K562 (cell line): ENCODE results near the gene RNF151. TPM values are rescaled to one million over a fixed set of nuclear protein-coding genes. Genes with fewer than 3 reads are reported as not detected.

Experiments
- ATF6 ChIP-seq: sonication (generic); formaldehyde crosslinking; IDR thresholded peaks from 2 replicates; pipeline ENCODE4 v1.4.0; 2020; ENCODE audit warnings: mild to moderate bottlenecking, missing genetic modification reagents
- BMI1 ChIP-seq: fragments of 150-350 bp; IDR thresholded peaks from 2 replicates; pipeline ENCODE4 v1.6.1; 2014; ENCODE audit warnings: low read length
- HDAC1 ChIP-seq, 2 experiments: fragments of 450-650 bp; IDR thresholded peaks; 2 replicates each; pipeline ENCODE4 v1.6.1; 2016 to 2017; ENCODE audit warnings: inconsistent platforms in 1 of 2, mild to moderate bottlenecking in 1 of 2, moderate library complexity in 1 of 2
- HNRNPLL ChIP-seq: fragments of 200-400 bp; formaldehyde crosslinking; IDR thresholded peaks from 2 replicates; pipeline ENCODE4 v1.6.1; 2017; ENCODE audit warnings: low read length, low read depth, mild to moderate bottlenecking; ENCODE audit not compliant: poor library complexity, severe bottlenecking
- JUND ChIP-seq, 2 experiments: IDR thresholded peaks; 2 replicates in 1 of 2; 3 replicates in 1 of 2; pipeline ENCODE4 v1.6.1; 2011; ENCODE audit warnings: borderline replicate concordance in 2 of 2, low read depth in 2 of 2, low read length in 2 of 2, improper control_type of control experiment in 1 of 2, missing biosample characterization in 1 of 2, missing genetic modification characterization in 1 of 2, missing genetic modification reagents in 1 of 2
- KLF1 ChIP-seq: fragments of 450-650 bp; IDR thresholded peaks from 2 replicates; pipeline ENCODE4 v1.6.1; 2016; ENCODE audit warnings: missing genetic modification characterization, missing compliant biosample characterization
- MAZ ChIP-seq, 2 experiments: fragments of 450-650 bp in 1 of 2; sonication (generic) in 1 of 2; formaldehyde crosslinking; IDR thresholded peaks in 1 of 2; conservative IDR thresholded peaks in 1 of 2; 2 replicates each; pipeline versions ENCODE4 v1.4.0 to v1.5.0; 2020; ENCODE audit warnings: mild to moderate bottlenecking in 1 of 2, missing genetic modification reagents in 1 of 2
- MYNN ChIP-seq, 2 experiments: sonication (generic); formaldehyde crosslinking in 1 of 2; IDR thresholded peaks; 2 replicates each; pipeline versions ENCODE4 v1.5.0 to v1.6.1; 2016 to 2020; ENCODE audit warnings: antibody characterized with exemption in 1 of 2, missing genetic modification reagents in 1 of 2
- PCBP2 ChIP-seq: fragments of 200-400 bp; formaldehyde crosslinking; IDR thresholded peaks from 2 replicates; pipeline ENCODE4 v1.6.1; 2018; ENCODE audit warnings: low read length, low read depth, mild to moderate bottlenecking, moderate library complexity; ENCODE audit not compliant: poor library complexity, severe bottlenecking
- PHF8 ChIP-seq: fragments of 200-600 bp; sonication (generic); IDR thresholded peaks from 2 replicates; pipeline ENCODE4 v1.6.1; 2012; ENCODE audit warnings: mixed run types, mild to moderate bottlenecking, inconsistent platforms, low read length, moderate library complexity, borderline replicate concordance
- RAD21 ChIP-seq, 2 experiments: fragments of 250-450 bp in 1 of 2; fragments of 450-650 bp in 1 of 2; sonication (Bioruptor Pico) in 1 of 2; formaldehyde crosslinking in 1 of 2; IDR thresholded peaks in 1 of 2; conservative IDR thresholded peaks in 1 of 2; 2 replicates each; pipeline versions ENCODE4 v1.4.0 to v1.8.0; 2020 to 2022; ENCODE audit warnings: mild to moderate bottlenecking in 2 of 2, moderate library complexity in 1 of 2
- SMARCE1 ChIP-seq: fragments of 450-650 bp; IDR thresholded peaks from 2 replicates; pipeline ENCODE4 v1.7.1; 2016; ENCODE audit warnings: mild to moderate bottlenecking
- TCF7 ChIP-seq: sonication (generic); IDR thresholded peaks from 2 replicates; pipeline ENCODE4 v1.6.1; 2016; ENCODE audit warnings: antibody characterized with exemption, borderline replicate concordance
- TEAD1 ChIP-seq, 2 experiments: fragments of 450-650 bp in 1 of 2; sonication (generic) in 1 of 2; formaldehyde crosslinking; IDR thresholded peaks; 2 replicates each; pipeline versions ENCODE4 v1.4.0 to v1.8.0; 2020 to 2022; ENCODE audit warnings: mild to moderate bottlenecking in 2 of 2, missing genetic modification reagents in 1 of 2
- TOE1 ChIP-seq, 2 experiments: fragments of 450-650 bp in 1 of 2; sonication (generic) in 1 of 2; formaldehyde crosslinking in 1 of 2; IDR thresholded peaks; 2 replicates each; pipeline versions ENCODE4 v1.7.1 to v1.8.0; 2016 to 2022; ENCODE audit warnings: borderline replicate concordance in 2 of 2, mild to moderate bottlenecking in 2 of 2, antibody characterized with exemption in 1 of 2, inconsistent platforms in 1 of 2, low read depth in 1 of 2, missing genetic modification reagents in 1 of 2, moderate library complexity in 1 of 2
- ZBTB9 ChIP-seq: fragments of 450-650 bp; formaldehyde crosslinking; IDR thresholded peaks from 2 replicates; pipeline ENCODE4 v1.4.0; 2020; ENCODE audit warnings: mild to moderate bottlenecking, moderate library complexity
- ZNF217 ChIP-seq: sonication (generic); formaldehyde crosslinking; IDR thresholded peaks from 2 replicates; pipeline ENCODE4 v1.8.0; 2022; ENCODE audit warnings: mild to moderate bottlenecking, missing genetic modification reagents
- ZNF445 ChIP-seq: fragments of 250-450 bp; sonication (Bioruptor Pico); IDR thresholded peaks from 2 replicates; pipeline ENCODE4 v1.4.0; 2020; ENCODE audit warnings: low read depth, mild to moderate bottlenecking, moderate library complexity
- ZNF740 ChIP-seq, 3 experiments: fragments of 200-800 bp in 1 of 3; sonication (Bioruptor generic) in 1 of 3; sonication (generic) in 1 of 3; formaldehyde crosslinking in 1 of 3; IDR thresholded peaks; 2 replicates each; pipeline versions ENCODE4 v1.6.1 to v1.8.0; 2016 to 2022; ENCODE audit warnings: mild to moderate bottlenecking in 2 of 3, missing compliant biosample characterization in 2 of 3, missing genetic modification characterization in 2 of 3, missing genetic modification reagents in 1 of 3
- polyA plus RNA-seq, 8 experiments: library from polyadenylated mRNA; depleted of rRNA in 4 of 8; stranded (reverse) in 5 of 8; unstranded in 3 of 8; fragments of >200 nt; fragmentation: Nextera tagmentation in 2 of 8; fragmentation: Illumina TruSeq in 1 of 8; extraction: Ambion mirVana in 2 of 8; extraction: Trizol in 1 of 8; gene quantifications; 2 replicates each; pipeline versions ENCODE4 v1.2.1 to v1.2.3, GENCODE V29; 2011 to 2014; ENCODE audit warnings: inconsistent platforms in 1 of 8, missing spikeins in 1 of 8
- total RNA-seq, 7 experiments: library from RNA; depleted of rRNA in 6 of 7; stranded (reverse); fragments of >200 nt in 6 of 7; fragmentation: Illumina TruSeq in 2 of 7; extraction: Trizol in 2 of 7; gene quantifications; 2 replicates each; pipeline versions ENCODE4 v1.2.1 to v1.2.3, GENCODE V29; 2011 to 2021; ENCODE audit warnings: low replicate concordance in 1 of 7
- TF ChIP-seq, protein P1 (sequence below): fragments of 450-650 bp; formaldehyde crosslinking; IDR thresholded peaks from 2 replicates; pipeline ENCODE4 v1.4.0; 2020; ENCODE audit warnings: mild to moderate bottlenecking, mixed read lengths

RNF151 gene
- total and polyA plus RNA-seq, 9 of the 15 experiments (the other 6 are each of a cell fraction or from before 2014, with no cell fraction given) = not detected

GRCh38 chr16:2008009-2008526 lies 41.4 kb downstream of the RNF151 start (continued):
- TF ChIP-seq ZBTB9 (CRISPR knock-in tag) = no peak
- no peak for TF ChIP-seq SMARCE1
- TF ChIP-seq JUND (IDR thresholded peaks at IDR 0.05; ENCODE audit: borderline replicate concordance, low read depth, low read length) = no peak
- TF ChIP-seq JUND (tag; IDR thresholded peaks at IDR 0.05; ENCODE audit: borderline replicate concordance, low read depth, low read length) = no peak
- TF ChIP-seq KLF1 (tag) = no peak
- TF ChIP-seq, protein P1, sequence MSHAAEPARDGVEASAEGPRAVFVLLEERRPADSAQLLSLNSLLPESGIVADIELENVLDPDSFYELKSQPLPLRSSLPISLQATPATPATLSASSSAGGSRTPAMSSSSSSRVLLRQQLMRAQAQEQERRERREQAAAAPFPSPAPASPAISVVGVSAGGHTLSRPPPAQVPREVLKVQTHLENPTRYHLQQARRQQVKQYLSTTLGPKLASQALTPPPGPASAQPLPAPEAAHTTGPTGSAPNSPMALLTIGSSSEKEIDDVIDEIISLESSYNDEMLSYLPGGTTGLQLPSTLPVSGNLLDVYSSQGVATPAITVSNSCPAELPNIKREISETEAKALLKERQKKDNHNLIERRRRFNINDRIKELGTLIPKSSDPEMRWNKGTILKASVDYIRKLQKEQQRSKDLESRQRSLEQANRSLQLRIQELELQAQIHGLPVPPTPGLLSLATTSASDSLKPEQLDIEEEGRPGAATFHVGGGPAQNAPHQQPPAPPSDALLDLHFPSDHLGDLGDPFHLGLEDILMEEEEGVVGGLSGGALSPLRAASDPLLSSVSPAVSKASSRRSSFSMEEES (CRISPR knock-in tag) = peak; percentile 72
- TF ChIP-seq ZNF445 (CRISPR knock-in tag) = no peak
- 0 out of 4 replicates have a peak, but pooled peaks of 1 of the 2 experiments have one; percentile 13 for TF ChIP-seq MAZ (CRISPR knock-in tag; conservative IDR thresholded peaks at IDR 0.05 in 1 of 2, IDR thresholded peaks at IDR 0.05 in 1 of 2)
- TF ChIP-seq ZNF740 (CRISPR knock-in tag; IDR thresholded peaks at IDR 0.05) = no peak
- TF ChIP-seq ZNF740 (tag; IDR thresholded peaks at IDR 0.05) = no peak
- TF ChIP-seq TCF7 = no peak
- no peak for TF ChIP-seq HDAC1 (IDR thresholded peaks at IDR 0.05)
- no peak for TF ChIP-seq PHF8
- no peak for TF ChIP-seq RAD21 (CRISPR knock-in tag; conservative IDR thresholded peaks at IDR 0.05 in 1 of 2, IDR thresholded peaks at IDR 0.05 in 1 of 2)
- no peak for TF ChIP-seq ATF6 (CRISPR knock-in tag)
- no peak for TF ChIP-seq MYNN (IDR thresholded peaks at IDR 0.05)
- TF ChIP-seq MYNN (CRISPR knock-in tag; IDR thresholded peaks at IDR 0.05) = no peak
- TF ChIP-seq HNRNPLL = no peak
- no peak for TF ChIP-seq ZNF217 (CRISPR knock-in tag)
- peak; percentile 32; the same call in 1 of the 2 replicates for TF ChIP-seq TOE1 (IDR thresholded peaks at IDR 0.05; ENCODE audit: borderline replicate concordance)
- TF ChIP-seq TOE1 (CRISPR knock-in tag; IDR thresholded peaks at IDR 0.05; ENCODE audit: borderline replicate concordance, low read depth) = no peak
- TF ChIP-seq BMI1 = no peak
- TF ChIP-seq TEAD1 (CRISPR knock-in tag; IDR thresholded peaks at IDR 0.05) = no peak
- no peak for TF ChIP-seq PCBP2
